ENCODE results near the gene QSOX1.
"Not testable (repeated sequence)": the region's sequence is repeated elsewhere in the genome, so short reads cannot be mapped to it uniquely, and the experiment has no call there.

Gene QSOX1

DNA sequence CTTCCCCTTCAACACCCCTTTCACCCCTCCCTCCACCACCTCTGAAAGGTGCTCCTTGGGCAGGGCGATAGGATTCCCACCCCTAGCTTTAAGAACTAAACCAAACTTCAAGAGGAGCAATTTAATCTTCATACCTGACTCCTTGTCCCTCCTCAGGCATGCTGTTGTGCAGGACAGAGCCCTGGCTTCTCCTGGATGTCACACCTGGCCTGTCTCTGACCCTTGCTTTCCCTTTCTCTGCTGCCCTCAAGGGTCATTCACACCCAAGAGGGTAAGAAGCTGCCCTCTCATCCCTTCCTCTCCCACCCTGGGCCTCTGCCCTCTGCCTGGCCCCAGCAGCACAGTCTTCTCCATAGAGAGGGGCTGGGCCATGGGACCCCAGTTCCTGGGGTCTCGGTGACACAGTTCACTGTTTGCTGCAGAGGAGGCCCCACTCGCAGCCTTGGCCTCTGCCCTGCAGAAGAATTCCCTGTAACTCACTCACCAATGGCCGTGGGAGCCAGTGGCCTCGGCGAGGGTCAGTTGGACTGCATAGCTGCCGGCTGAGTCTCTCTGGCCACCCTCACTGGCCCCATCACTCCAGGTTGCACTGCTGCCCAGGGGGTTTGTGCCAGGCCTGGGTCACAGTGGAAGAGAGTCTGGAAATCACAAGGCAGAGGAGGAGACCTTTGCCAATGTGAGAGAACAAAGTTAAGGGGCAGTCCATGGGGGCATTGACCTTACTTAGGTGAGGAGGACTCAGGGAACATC, 47.0 kb downstream of the QSOX1 start:
- no peak overlapping the region for H3K4me3 ChIP-seq (ENCODE audit: low read length)
- no peak for DNase-seq (ENCODE audit: low read depth)
- TF ChIP-seq CTCF (conservative IDR thresholded peaks at IDR 0.05; ENCODE audit: low read length): no peak

GRCh38 chr1:180202588-180202987, 47.9 kb downstream of the QSOX1 start:
- not testable (repeated sequence) for DNase-seq (ENCODE audit: low read depth)

GRCh38 chr1:180204231-180204630, 49.6 kb downstream of the QSOX1 start:
- no peak for TF ChIP-seq CTCF (conservative IDR thresholded peaks at IDR 0.05; ENCODE audit: low read length)

More at GRCh38 chr1:180202588-180202987, 47.9 kb downstream of the QSOX1 start:
- H3K4me3 ChIP-seq (ENCODE audit: low read length): not testable (repeated sequence)

DNA sequence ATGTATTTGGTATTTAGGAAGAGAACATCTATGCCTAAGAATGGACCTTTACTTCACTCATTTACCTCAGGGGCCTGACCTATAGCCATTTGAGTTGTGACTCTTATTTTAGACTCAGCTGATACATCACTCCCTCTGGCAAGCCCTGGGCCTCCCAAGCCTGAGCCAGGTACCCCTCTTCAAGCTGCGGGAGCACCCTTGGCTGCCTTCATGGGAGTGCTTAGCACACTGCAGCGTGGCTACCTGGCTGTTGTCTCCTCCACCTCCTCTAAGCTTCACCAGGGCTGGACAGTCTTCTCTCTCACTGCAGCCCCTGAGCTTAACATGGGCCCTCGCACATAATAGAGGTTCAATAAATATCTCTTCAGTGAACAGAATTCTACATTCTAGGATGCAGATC, 51.9 kb downstream of the QSOX1 start:
- DNase-seq (ENCODE audit: low read depth): no peak
- H3K4me3 ChIP-seq (ENCODE audit: low read length): no peak overlapping the region
- no peak for TF ChIP-seq CTCF (conservative IDR thresholded peaks at IDR 0.05; ENCODE audit: low read length)

More at GRCh38 chr1:180204231-180204630, 49.6 kb downstream of the QSOX1 start:
- no peak for DNase-seq (ENCODE audit: low read depth)
- H3K4me3 ChIP-seq (ENCODE audit: low read length): no peak overlapping the region

- DNase-seq (ENCODE audit: low read depth): no peak
- TF ChIP-seq CTCF (conservative IDR thresholded peaks at IDR 0.05; ENCODE audit: low read length): no peak
- H3K4me3 ChIP-seq (ENCODE audit: low read length): no peak overlapping the region
Observed at GRCh38 chr1:180208264-180208663, 53.6 kb downstream of the QSOX1 start.

DNA sequence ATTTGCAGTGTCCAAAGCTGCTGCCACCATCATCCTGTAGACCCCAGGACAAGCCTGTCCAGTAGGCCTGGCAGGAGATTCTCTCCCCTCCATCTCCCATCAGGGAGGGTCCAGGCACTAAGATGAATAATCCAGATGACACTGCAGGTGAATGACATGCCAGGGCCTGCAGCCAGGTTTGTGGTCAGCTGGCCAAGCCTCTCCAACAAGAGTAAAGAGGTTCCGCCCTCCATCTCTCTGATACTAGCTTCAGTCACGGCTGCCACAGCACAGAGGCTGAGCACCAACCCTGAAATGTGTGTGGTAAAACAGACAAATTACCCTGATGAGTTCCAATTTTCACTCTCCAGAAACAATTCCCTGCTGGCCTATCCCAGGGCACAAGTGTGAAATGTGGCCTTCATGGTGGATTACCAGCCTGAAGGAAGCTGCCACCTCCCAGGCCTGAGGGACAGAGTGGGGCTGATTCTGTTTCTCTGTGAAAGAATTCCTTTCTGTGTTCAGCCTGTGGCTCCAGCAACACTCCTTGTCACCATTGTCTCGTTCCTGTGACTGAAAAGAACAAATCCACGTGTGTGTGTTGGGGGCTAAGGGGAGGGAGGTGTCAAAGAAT, 55.4 kb downstream of the QSOX1 start:
- DNase-seq (ENCODE audit: low read depth): no peak
- no peak overlapping the region for H3K4me3 ChIP-seq (ENCODE audit: low read length)
- no peak for TF ChIP-seq CTCF (conservative IDR thresholded peaks at IDR 0.05; ENCODE audit: low read length)

DNA sequence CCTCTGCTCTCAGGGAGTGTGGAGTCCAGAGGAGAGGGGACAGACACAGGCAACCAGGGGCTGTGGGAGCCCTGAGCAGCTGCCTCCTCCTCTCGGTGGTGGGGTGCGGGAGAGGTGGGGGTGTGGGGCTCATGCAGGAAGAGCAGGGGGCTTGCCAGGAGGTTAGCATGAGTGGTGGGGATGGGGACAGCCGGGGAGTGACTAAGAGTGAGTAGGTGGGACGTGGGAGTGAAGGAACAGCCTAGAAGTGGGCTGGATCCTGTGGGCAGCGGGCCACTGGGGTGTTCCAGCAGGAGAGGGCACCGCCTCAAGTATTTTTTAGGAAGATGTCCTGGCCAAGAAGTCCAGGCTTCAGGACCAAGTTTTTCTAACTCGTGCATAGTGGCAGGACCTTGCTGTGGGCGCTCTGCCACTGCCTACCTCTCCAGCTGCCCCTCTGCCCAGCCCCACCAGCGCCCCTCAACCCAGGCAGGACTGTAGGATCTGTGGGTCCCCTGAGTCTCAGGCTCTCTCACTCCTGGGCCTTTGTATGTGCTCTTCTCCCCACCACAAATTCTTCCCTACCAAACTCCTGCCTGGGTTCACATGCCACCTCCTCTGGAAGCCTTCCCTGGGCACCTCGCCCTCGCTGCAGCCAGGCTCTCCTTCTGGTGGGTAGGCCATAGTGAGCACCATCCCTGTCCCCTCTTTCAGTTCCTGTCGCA, 56.6 kb downstream of the QSOX1 start:
- TF ChIP-seq CTCF (conservative IDR thresholded peaks at IDR 0.05; ENCODE audit: low read length): no peak
- DNase-seq (ENCODE audit: low read depth): no peak

More for the DNA sequence above, 56.6 kb downstream of the QSOX1 start:
- no peak overlapping the region for H3K4me3 ChIP-seq (ENCODE audit: low read length)

All from AG10803 (cell line).